ENCODE measurements around the gene WT1.

WT1 gene

GRCh38 chr11:32420937-32421901 lies 14.1 kb downstream of the WT1 start:
- no peak for DNase-seq

GRCh38 chr11:32420139-32420538 lies 15.2 kb downstream of the WT1 start:
- no peak for DNase-seq

- no peak for DNase-seq
These were observed 16.5 kb downstream of the WT1 start for GRCh38 chr11:32418836-32419235.

DNA sequence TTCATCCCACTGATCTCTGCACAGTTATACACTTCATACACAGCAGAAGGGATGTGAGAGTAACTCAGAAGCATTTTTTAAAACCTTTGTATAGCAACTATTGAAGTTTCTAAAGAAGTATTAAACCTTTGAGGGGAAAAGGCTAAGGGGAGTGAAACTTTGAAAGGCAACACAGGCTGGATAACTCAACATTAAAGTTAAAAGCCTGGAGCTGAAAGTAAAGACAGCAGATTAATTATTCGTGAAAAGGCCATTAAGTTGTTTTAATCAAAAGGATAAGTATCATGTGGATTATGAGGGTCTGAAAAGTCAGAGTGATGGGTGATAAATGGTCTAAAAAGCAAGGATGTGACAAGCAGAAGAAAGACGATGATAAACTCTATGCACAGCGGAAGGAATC lies 17.5 kb downstream of the WT1 start:
- no peak for DNase-seq

- no peak for DNase-seq
These were observed 19.0 kb downstream of the WT1 start for GRCh38 chr11:32416301-32416700.

GRCh38 chr11:32414925-32415324 lies 20.4 kb downstream of the WT1 start:
- DNase-seq = no peak

- DNase-seq = no peak
These were observed 23.3 kb downstream of the WT1 start for GRCh38 chr11:32411942-32412615.

DNA sequence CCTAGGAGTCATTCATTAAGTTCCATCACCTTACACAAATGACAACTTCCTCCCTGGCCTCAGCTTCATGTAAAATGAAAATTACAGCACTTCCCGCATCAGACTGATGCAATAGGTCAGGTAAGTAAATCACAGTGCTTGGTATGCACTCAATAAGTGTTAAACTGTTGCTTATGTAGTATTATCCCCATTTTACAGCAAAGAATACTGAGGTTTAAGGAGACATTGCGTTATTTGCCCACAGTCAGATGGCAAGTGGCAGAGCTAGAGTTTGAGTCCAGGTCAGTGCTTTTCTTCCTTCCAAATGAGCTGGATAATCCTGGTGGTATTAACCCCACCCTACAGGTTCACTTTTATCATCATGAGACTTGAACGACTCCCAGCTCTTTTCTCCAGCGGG lies 29.7 kb downstream of the WT1 start:
- DNase-seq = no peak

DNA sequence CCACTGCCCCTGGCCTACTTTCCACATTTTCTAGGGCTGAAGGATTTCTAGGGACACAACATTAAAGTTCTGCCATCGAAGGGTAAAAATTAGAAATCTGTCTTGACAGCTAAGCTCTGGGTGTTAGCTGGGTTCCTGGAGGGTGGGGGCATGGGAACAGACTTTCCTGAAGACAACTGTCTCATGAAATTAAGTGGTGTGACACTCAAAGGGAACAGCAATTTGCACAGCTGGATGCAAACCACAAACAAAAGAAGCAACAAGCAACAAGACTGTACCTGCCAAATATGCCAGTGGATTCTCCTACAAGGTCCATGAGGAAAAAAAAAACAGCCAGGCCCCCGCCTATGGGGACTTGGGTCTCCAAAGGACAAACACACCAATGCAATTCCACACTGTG lies 32.5 kb downstream of the WT1 start:
- DNase-seq = peak; percentile 33 to 78 (median 63)

- no peak for DNase-seq
These were observed 34.5 kb downstream of the WT1 start for GRCh38 chr11:32400670-32401369.

- peak in 1 of 3 experiments; percentile 51 for DNase-seq
These were observed 35.1 kb downstream of the WT1 start for GRCh38 chr11:32400196-32400595.

DNA sequence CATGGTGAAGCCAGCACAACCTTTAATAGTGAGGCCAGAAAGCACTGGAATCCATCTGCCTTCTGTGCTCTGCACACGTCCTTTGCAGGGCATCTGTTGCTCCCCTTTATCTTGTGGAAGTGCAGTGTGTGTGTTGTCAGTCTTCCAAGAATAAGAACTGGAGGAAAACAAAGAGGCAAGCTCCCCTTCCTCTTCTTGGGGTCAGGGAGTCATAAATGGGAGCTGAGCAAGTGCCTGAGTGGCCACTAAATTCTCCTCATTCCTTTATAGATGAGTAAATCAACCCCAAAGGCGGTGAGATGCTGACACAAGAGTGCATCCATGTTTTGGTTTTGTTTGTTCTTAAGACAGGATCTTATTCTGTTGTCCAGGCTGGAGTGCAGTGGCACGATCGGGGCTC lies 38.3 kb downstream of the WT1 start:
- no peak for DNase-seq

DNA sequence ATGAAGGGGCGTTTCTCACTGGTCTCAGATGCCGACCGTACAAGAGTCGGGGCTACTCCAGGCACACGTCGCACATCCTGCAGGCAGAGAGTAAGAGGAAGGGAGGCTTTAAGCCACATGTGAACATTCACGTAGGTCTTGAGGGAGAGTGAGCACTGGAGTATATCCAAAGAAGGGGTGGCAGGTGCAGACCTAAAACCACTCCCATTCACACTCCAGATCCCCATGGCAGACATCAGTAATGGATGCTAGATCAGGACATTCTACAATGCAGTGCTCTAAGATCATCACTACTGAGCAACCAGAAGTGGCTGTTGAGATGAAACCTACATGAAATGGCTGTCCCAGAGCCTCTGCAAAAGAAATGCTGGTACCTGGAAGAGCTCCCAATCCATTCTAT lies 39.0 kb downstream of the WT1 start:
- DNase-seq = peak in 2 of 3 experiments; percentile 11 to 98

- no peak for DNase-seq
These were observed 40.2 kb downstream of the WT1 start for GRCh38 chr11:32395127-32395526.

DNA sequence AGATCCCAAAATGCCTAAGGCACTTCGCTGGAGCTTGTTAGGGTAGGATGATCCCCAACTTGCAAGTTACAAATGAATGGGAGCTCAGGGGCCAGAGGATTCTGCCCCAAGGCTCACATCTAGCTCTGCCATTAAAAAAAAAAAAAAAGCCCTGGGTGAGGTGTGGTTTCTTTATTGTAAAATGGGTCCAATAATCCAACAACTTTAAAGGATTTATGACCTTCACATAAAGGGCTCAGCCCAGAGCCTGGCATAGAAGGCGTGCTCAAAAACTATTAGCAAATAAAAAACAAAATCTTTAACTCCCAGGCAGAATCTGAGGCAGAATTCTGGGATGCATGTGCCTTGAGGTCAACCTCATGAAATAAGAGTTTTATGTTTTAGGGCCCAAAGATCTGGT lies 42.5 kb downstream of the WT1 start:
- DNase-seq = no peak

DNA sequence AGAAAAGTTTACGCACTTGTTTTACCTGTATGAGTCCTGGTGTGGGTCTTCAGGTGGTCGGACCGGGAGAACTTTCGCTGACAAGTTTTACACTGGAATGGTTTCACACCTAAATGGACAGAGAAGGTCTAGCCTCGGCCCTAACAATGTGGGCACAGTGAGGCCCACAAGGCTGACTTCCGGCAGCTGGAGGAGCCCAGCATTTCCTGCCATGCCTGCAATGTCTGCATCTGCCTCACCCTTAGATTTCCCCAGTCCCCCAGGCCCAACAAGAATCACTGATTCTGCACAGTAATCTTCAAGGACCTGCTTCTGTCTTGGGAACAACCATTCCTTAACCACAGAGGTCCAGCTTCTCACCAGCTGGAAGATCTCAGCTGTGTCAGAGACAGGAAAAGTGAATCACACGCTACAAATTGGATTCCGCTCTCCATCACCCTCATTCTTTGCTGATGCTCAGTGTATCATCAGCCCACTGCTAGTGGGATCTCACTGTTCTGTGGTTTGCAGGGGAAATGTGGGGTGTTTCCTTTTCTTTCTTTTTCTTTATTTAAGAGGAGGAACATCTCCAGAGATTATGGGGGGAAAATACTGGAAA lies 43.3 kb downstream of the WT1 start:
- DNase-seq = no peak

- no peak for DNase-seq
These were observed 43.9 kb downstream of the WT1 start for GRCh38 chr11:32391479-32391878.

DNA sequence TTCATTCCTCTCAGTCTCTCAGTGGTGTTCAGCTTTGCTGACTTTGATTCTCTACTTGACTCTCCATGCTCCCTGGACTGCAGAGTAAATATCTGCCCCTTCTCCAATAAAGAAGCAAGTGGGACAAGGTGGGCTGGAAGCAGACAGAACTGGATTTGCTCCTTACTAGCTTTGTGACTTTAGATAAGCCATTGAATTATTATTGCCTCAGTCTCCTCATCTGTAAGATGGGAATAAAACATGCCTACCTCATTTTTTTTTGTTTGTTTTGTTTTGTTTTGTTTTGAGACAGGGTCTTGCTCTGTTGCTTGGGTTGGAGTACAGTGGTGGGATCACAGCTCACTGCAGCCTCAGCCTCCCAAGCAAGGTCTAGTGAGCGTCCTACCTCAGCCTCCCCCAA lies 44.6 kb downstream of the WT1 start:
- no peak for DNase-seq

DNA sequence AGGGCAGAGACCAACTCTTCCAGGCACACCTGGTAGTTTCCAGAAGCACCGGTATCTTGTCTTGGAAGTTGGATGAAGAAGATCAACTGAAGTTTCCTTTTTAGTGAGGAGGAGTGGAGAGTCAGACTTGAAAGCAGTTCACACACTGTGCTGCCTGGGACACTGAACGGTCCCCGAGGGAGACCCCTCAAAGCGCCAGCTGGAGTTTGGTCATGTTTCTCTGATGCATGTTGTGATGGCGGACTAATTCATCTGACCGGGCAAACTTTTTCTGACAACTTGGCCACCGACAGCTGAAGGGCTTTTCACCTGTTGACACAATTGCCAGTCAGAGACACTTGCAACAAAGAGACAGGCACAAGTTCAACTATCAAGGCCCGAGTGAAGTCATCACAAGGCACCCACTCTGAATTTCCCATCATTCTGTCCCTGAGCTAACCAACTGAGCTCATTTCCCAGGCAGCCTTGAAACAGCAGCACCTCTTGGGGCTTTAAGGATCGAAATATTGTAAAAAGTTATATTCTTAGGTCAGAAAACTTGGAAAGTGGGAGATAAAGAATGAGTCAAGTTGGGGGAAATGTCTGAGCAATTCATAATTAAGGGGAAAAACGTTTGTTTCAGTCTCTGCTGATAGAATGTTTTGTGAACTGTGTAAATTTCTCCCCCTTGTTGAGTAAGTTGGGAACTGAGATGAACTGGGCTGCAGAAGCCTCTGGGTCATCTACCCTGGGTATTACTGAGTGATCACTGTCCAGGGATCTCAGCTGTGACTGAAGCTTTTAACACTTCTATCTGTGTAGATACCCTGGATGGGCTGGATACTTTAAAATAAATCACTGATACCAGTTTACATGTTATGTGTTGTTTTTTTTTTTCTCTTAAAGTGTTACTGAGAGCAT lies 46.2 kb downstream of the WT1 start:
- DNase-seq = no peak

DNA sequence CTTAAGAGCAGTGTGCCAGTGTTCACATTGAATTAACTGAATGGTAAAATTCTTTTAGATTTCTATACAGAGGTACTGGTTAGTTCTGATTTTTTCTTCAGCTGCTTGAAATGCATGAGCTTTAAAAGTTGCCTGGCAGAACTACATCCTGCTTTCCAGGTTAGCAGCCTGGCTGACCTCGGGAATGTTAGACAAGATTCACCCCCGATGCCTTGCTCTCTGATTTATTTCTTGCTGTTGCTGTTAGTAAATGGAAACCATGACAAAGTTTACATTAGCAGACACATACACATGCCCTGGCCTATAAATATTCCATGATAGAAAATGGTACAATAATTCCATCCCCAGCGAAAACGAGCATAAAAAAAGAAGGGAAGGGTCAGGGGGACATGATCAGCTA lies 47.0 kb downstream of the WT1 start:
- no peak for DNase-seq

- no peak for DNase-seq
These were observed 47.9 kb downstream of the WT1 start for GRCh38 chr11:32387411-32387810.

DNA sequence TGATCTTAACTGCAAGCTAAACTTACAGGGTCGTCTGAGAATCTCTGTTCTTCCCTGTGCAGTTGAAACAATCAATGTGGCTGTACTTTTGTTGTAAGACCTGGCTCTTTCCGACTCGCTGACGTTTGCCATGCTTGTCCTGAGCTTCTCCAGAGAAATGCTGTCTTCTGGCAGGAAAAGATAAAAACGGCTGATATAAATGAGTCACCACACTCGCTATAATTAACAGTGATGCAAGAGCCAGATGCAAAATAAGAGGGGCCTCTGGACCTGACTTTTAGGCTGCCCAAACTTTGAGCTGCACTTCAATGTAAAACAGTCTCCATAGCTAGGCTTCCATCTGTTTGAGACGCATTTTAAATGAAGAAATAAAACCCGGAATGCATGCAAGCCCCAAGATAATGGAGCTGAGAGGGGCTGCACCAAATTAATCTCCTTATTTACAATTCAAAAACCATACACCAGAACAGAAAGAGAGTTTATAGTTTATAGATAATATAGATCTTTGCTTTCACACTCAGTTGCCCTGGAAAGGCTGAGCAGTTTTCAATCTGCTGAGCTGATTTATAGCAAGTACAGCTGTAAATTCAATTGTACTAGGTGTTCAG lies 48.5 kb downstream of the WT1 start:
- no peak for DNase-seq
